HG03575 (cell line): ENCODE measurements around the gene FGF1.

Experiments
- ATAC-seq: cut with Tn5 transposase; IDR thresholded peaks from one replicate; pipeline ENCODE4 v1.9.1; 2021; ENCODE audit not compliant: unreplicated experiment, insufficient number of reproducible peaks, low FRiP score; ENCODE audit errors: extremely low read depth

Gene FGF1

GRCh38 chr5:142561029-142561428 is 124.9 kb downstream of the FGF1 start:
- no peak for ATAC-seq

- no peak for ATAC-seq
Observed at GRCh38 chr5:142552107-142552506, 133.8 kb downstream of the FGF1 start.

GRCh38 chr5:142551338-142552067 is 134.4 kb downstream of the FGF1 start:
- ATAC-seq: no peak

GRCh38 chr5:142550471-142550870 is 135.4 kb downstream of the FGF1 start:
- no peak for ATAC-seq

GRCh38 chr5:142549834-142550233 is 136.1 kb downstream of the FGF1 start:
- ATAC-seq: no peak

- no peak for ATAC-seq
Observed at GRCh38 chr5:142548739-142549275, 137.1 kb downstream of the FGF1 start.

- no peak for ATAC-seq
Observed at GRCh38 chr5:142547445-142548380, 138.2 kb downstream of the FGF1 start.

GRCh38 chr5:142545650-142546322 is 140.1 kb downstream of the FGF1 start:
- ATAC-seq: no peak

GRCh38 chr5:142544946-142545649 is 140.8 kb downstream of the FGF1 start:
- no peak for ATAC-seq

GRCh38 chr5:142544071-142544753 is 141.7 kb downstream of the FGF1 start:
- no peak for ATAC-seq

- ATAC-seq: no peak
Observed at GRCh38 chr5:142542906-142543305, 143.0 kb downstream of the FGF1 start.
